HCT116 (cell line): Measurements from ENCODE around the gene THYN1. TPM values are rescaled to one million over a fixed set of nuclear protein-coding genes. Genes with fewer than 3 reads are reported as not detected.
"Not testable (repeated sequence)": the region's sequence is repeated elsewhere in the genome, so short reads cannot be mapped to it uniquely, and the experiment has no call there.

Source experiments
- ATAC-seq: fragments of 200-7000 bp; cut with Tn5 transposase; 2 replicates; pipeline ENCODE4 v1.9.1; 2020; ENCODE audit warnings: mild to moderate bottlenecking, moderate library complexity
- BruUV-seq: library from RNA; stranded (reverse); fragments of 400-500 nt; replicated peaks from 2 replicates; lab custom pipeline; 2021; lab: Mats Ljungman, UMichigan
- CTCF ChIA-PET: fragments of 300-600 bp; sonication (Branson Sonifier 250); formaldehyde crosslinking; loops from one replicate; lab custom pipeline; 2021; ENCODE audit warnings: antibody characterized with exemption; lab: Charles Lee
- POLR2A ChIA-PET: fragments of 300-600, 350-600 bp; sonication (Branson Sonifier 250); formaldehyde crosslinking; loops from one replicate; lab custom pipeline; 2021; ENCODE audit warnings: antibody characterized with exemption; lab: Charles Lee
- RAD21 ChIA-PET, 2 experiments: fragments of 300-600 bp; sonication (Branson Sonifier 250); formaldehyde crosslinking; loops; one replicate each; lab custom pipeline; 2023; ENCODE audit warnings: low total read pairs in 2 of 2; ENCODE audit not compliant: uncharacterized antibody in 2 of 2, unreplicated experiment in 2 of 2, low non-redundant PET in 1 of 2; lab: Charles Lee
- DNase-seq: peaks from one replicate; pipeline ENCODE4 v3.0.0-alpha.2; 2010; ENCODE audit warnings: low read depth, low spot score
- H2AFZ ChIP-seq: fragments of 200-600 bp; shearing (Covaris generic), sonication (generic); 2 replicates; pipeline ENCODE4 v1.6.1; 2017; ENCODE audit warnings: low read depth, mixed run types, mixed read lengths, antibody characterized with exemption, low read length; ENCODE audit not compliant: poor library complexity, severe bottlenecking
- H3K27ac ChIP-seq: 2 replicates; pipeline ENCODE4 v1.5.1; 2012; ENCODE audit warnings: low read depth, low read length
- H3K27me3 ChIP-seq: fragments of 200-600 bp; sonication (generic); 2 replicates; pipeline ENCODE4 v1.6.1; 2016; ENCODE audit warnings: mixed run types, low read length, mixed read lengths; ENCODE audit not compliant: insufficient read depth
- H3K36me3 ChIP-seq, 2 experiments: fragments of 200-500 bp in 1 of 2; fragments of 200-600 bp in 1 of 2; sonication (Bioruptor generic) in 1 of 2; sonication (generic) in 1 of 2; 2 replicates each; pipeline versions ENCODE4 v1.5.1 to v1.6.1; 2014 to 2016; ENCODE audit warnings: low read length in 2 of 2, inconsistent platforms in 1 of 2, mixed read lengths in 1 of 2, mixed run types in 1 of 2; ENCODE audit not compliant: insufficient read depth in 2 of 2, control insufficient read depth in 1 of 2
- H3K4me1 ChIP-seq, 2 experiments: fragments of 200-600 bp in 1 of 2; sonication (generic) in 1 of 2; 2 replicates each; pipeline versions ENCODE4 v1.5.1 to v1.6.1; 2012 to 2017; ENCODE audit warnings: low read length in 2 of 2, inconsistent platforms in 1 of 2, mild to moderate bottlenecking in 1 of 2, mixed read lengths in 1 of 2, mixed run types in 1 of 2, moderate library complexity in 1 of 2; ENCODE audit not compliant: insufficient read depth in 2 of 2, control insufficient read depth in 1 of 2
- H3K4me2 ChIP-seq: fragments of 200-600 bp; sonication (generic); 2 replicates; pipeline ENCODE4 v1.6.1; 2017; ENCODE audit warnings: mixed run types, low read length, mixed read lengths
- H3K4me3 ChIP-seq, 2 experiments: fragments of 200-600 bp in 1 of 2; sonication (generic) in 1 of 2; replicated peaks in 1 of 2; 2 replicates each; pipeline ENCODE4 v1.5.1; 2011 to 2016; ENCODE audit warnings: low read length in 2 of 2, control low read depth in 1 of 2, low read depth in 1 of 2, mild to moderate bottlenecking in 1 of 2, mixed read lengths in 1 of 2, mixed run types in 1 of 2
- H3K79me2 ChIP-seq: fragments of 200-600 bp; sonication (generic); 2 replicates; pipeline ENCODE4 v1.6.1; 2017; ENCODE audit warnings: mild to moderate bottlenecking, mixed run types, low read length, moderate library complexity, mixed read lengths; ENCODE audit not compliant: insufficient read depth
- H3K9ac ChIP-seq: fragments of 200-600 bp; sonication (generic); 2 replicates; pipeline ENCODE4 v1.6.1; 2016; ENCODE audit warnings: low read length, mixed read lengths
- H3K9me2 ChIP-seq: fragments of 200-600 bp; sonication (generic), shearing (Covaris generic); 2 replicates; pipeline ENCODE4 v1.6.1; 2017; ENCODE audit warnings: mixed run types, mild to moderate bottlenecking, moderate library complexity; ENCODE audit not compliant: insufficient read depth
- H3K9me3 ChIP-seq, 2 experiments: fragments of 200-500 bp in 1 of 2; fragments of 200-600 bp in 1 of 2; sonication (Bioruptor generic) in 1 of 2; sonication (generic) in 1 of 2; 2 replicates each; pipeline ENCODE4 v1.6.1; 2014 to 2017; ENCODE audit warnings: low read length in 2 of 2, mixed read lengths in 2 of 2, inconsistent platforms in 1 of 2, low read depth in 1 of 2, mild to moderate bottlenecking in 1 of 2, mixed run types in 1 of 2, moderate library complexity in 1 of 2; ENCODE audit not compliant: control insufficient read depth in 1 of 2, insufficient read depth in 1 of 2
- H4K20me1 ChIP-seq: fragments of 200-600 bp; sonication (generic), shearing (Covaris generic); 2 replicates; pipeline ENCODE4 v1.6.1; 2017; ENCODE audit warnings: mixed run types, mild to moderate bottlenecking, moderate library complexity; ENCODE audit not compliant: insufficient read depth
- POLR2A ChIP-seq: IDR thresholded peaks from 2 replicates; pipeline ENCODE4 v1.7.0; 2011; ENCODE audit warnings: borderline replicate concordance; ENCODE audit not compliant: insufficient read depth, insufficient read length; ENCODE audit errors: extremely low read depth
- RAD21 ChIP-seq: IDR thresholded peaks from 2 replicates; pipeline ENCODE4 v1.6.1; 2012; ENCODE audit warnings: low read depth, mild to moderate bottlenecking
- SIN3A ChIP-seq: IDR thresholded peaks from 2 replicates; pipeline ENCODE4 v1.6.1; 2012; ENCODE audit warnings: low read depth
- SRF ChIP-seq: IDR thresholded peaks from 2 replicates; pipeline ENCODE4 v1.6.1; 2012; ENCODE audit warnings: low read depth
- YY1 ChIP-seq: IDR thresholded peaks from 2 replicates; pipeline ENCODE4 v1.6.1; 2011; ENCODE audit warnings: low read length, low read depth, moderate library complexity, mild to moderate bottlenecking; ENCODE audit not compliant: insufficient replicate concordance; ENCODE audit errors: extremely low read depth
- intact Hi-C: fragments of 100-400 bp; cut with micrococcal nuclease; formaldehyde crosslinking; loops from 2 replicates; pipeline ENCODE4 v1.10.0; 2022
- total RNA-seq: library from RNA; stranded (reverse); gene quantifications from one replicate; pipeline ENCODE4 v1.2.1, GENCODE V29; 2021; ENCODE audit not compliant: unreplicated experiment
- TF ChIP-seq, protein P1 (sequence below): IDR thresholded peaks from 2 replicates; pipeline ENCODE4 v1.6.1; 2012
- TF ChIP-seq, protein P2 (sequence below): IDR thresholded peaks from 2 replicates; pipeline ENCODE4 v1.6.1; 2011; ENCODE audit warnings: mild to moderate bottlenecking, low read length, moderate library complexity; ENCODE audit not compliant: insufficient replicate concordance; ENCODE audit errors: extremely low read depth

The THYN1 gene
- total RNA-seq, 1 experiment from 2014 or later = 32.2 TPM

DNA sequence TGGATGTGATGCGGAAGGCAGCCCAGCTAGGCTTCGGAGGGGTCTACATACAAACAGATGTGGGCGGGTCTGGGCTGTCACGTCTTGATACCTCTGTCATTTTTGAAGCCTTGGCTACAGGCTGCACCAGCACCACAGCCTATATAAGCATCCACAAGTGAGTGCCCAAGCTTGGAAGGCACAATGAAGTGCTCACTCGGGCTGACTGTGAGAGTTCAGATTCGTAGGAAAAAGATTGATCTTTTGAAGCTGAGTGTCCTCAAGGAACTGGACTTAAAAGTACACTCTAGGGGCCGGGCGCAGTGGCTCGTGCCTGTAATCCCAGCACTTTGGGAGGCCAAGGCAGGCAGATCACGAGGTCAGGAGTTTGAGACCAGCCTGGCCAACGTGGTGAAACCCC lies 3.9 kb upstream of the THYN1 start (continued):
- TF ChIP-seq RAD21 = no peak
- TF ChIP-seq, protein P1, sequence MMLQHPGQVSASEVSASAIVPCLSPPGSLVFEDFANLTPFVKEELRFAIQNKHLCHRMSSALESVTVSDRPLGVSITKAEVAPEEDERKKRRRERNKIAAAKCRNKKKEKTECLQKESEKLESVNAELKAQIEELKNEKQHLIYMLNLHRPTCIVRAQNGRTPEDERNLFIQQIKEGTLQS = no peak
- TF ChIP-seq POLR2A = no peak
- TF ChIP-seq SIN3A = no peak
- TF ChIP-seq YY1 = no peak
- TF ChIP-seq, protein P2, sequence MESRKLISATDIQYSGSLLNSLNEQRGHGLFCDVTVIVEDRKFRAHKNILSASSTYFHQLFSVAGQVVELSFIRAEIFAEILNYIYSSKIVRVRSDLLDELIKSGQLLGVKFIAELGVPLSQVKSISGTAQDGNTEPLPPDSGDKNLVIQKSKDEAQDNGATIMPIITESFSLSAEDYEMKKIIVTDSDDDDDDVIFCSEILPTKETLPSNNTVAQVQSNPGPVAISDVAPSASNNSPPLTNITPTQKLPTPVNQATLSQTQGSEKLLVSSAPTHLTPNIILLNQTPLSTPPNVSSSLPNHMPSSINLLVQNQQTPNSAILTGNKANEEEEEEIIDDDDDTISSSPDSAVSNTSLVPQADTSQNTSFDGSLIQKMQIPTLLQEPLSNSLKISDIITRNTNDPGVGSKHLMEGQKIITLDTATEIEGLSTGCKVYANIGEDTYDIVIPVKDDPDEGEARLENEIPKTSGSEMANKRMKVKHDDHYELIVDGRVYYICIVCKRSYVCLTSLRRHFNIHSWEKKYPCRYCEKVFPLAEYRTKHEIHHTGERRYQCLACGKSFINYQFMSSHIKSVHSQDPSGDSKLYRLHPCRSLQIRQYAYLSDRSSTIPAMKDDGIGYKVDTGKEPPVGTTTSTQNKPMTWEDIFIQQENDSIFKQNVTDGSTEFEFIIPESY = no peak
- no peak for TF ChIP-seq SRF
- TF ChIP-seq, all 23 proteins: peak for 0

- BruUV-seq, POLR2A ChIA-PET, H3K4me1 ChIP-seq, H3K9me3 ChIP-seq, DNase-seq, CTCF ChIA-PET, H4K20me1 ChIP-seq, ATAC-seq, RAD21 ChIA-PET, H3K9me2 ChIP-seq, H2AFZ ChIP-seq, H3K27me3 ChIP-seq, H3K27ac ChIP-seq, H3K9ac ChIP-seq, H3K4me3 ChIP-seq, H3K36me3 ChIP-seq: not testable (repeated sequence)
- intact Hi-C loops = loop anchor here (10.0 kb wide), 2 partner anchors 320 to 330 kb away; no protein-coding TSS in a partner anchor
- Histone ChIP-seq H3K4me2 (peak overlapping the region; percentile 87; the same call in 1 of the 2 replicates), H3K79me2 (peaks cover 23% of the 10 kb centered on the region)
Measured at GRCh38 chr11:134255184-134255561, 2.0 kb upstream of the THYN1 start.
